Stimulated activated CD8-positive, alpha-beta memory T cell treated with anti-CD3 and anti-CD28 coated beads, Interleukin-2, amount 100 ng/mL, for 48 hours (primary cell): Measurements from ENCODE around the gene DOCK6.

Experiments used
- DNase-seq, 2 donors: peaks; one replicate each; pipeline ENCODE4 v3.0.0-alpha.2; 2020; ENCODE audit warnings: low read depth in 2 of 2

DOCK6 gene

GRCh38 chr19:11247391-11247790, 14.9 kb downstream of the DOCK6 start:
- DNase-seq, result no peak

GRCh38 chr19:11246941-11247340, 15.4 kb downstream of the DOCK6 start:
- no peak for DNase-seq

- DNase-seq, result no peak
These were observed 17.3 kb downstream of the DOCK6 start for GRCh38 chr19:11244846-11245589.

GRCh38 chr19:11243798-11244169, 18.5 kb downstream of the DOCK6 start:
- DNase-seq, result no peak

GRCh38 chr19:11242864-11243797, 19.2 kb downstream of the DOCK6 start:
- peak; percentile 88 to 91 for DNase-seq

GRCh38 chr19:11242025-11242424, 20.3 kb downstream of the DOCK6 start:
- DNase-seq, result no peak

- DNase-seq, result no peak
These were observed 22.3 kb downstream of the DOCK6 start for GRCh38 chr19:11240008-11240444.

GRCh38 chr19:11239377-11240000, 22.8 kb downstream of the DOCK6 start, which contains the start of gene ANGPTL8:
ANGPTL8 (plus strand) TSS chr19:11239619; CDS start chr19:11239638, 19 bp downstream.
- DNase-seq, result no peak

GRCh38 chr19:11238781-11239376, 23.4 kb downstream of the DOCK6 start:
- DNase-seq, result no peak

- no peak for DNase-seq
These were observed 24.3 kb downstream of the DOCK6 start for GRCh38 chr19:11238041-11238440.

- no peak for DNase-seq
These were observed 25.0 kb downstream of the DOCK6 start for GRCh38 chr19:11237321-11237720.

- no peak for DNase-seq
These were observed 25.7 kb downstream of the DOCK6 start for GRCh38 chr19:11236324-11237301.

- no peak for DNase-seq
These were observed 27.7 kb downstream of the DOCK6 start for GRCh38 chr19:11234486-11235075.

GRCh38 chr19:11233073-11233472, 29.3 kb downstream of the DOCK6 start:
- no peak for DNase-seq

GRCh38 chr19:11232555-11232954, 29.8 kb downstream of the DOCK6 start:
- no peak for DNase-seq

- DNase-seq, result no peak
These were observed 31.5 kb downstream of the DOCK6 start for GRCh38 chr19:11230621-11231386.

GRCh38 chr19:11227195-11227886, 35.0 kb downstream of the DOCK6 start:
- DNase-seq, result peak in 1 of 2 donors; percentile 21

- no peak for DNase-seq
These were observed 35.6 kb downstream of the DOCK6 start for GRCh38 chr19:11226716-11227166.

- DNase-seq, result no peak
These were observed 36.5 kb downstream of the DOCK6 start for GRCh38 chr19:11225815-11226214.
